ENCODE measurements around the gene ADAM12. TPM values are rescaled to one million over a fixed set of nuclear protein-coding genes. Genes with fewer than 3 reads are reported as not detected.

ADAM12 gene
- total RNA-seq, 1 experiment from 2014 or later = 0.24 TPM

GRCh38 chr10:126117196-126117595 lies 271.1 kb downstream of the ADAM12 start:
- TF ChIP-seq CTCF (conservative IDR thresholded peaks at IDR 0.05) = no peak
- H3K27me3 Mint-ChIP-seq (ENCODE audit: low read depth) = peaks cover 2% of the 10 kb centered on the region; the same call in 1 of the 2 replicates
- no peak overlapping the region for H3K23ac ChIP-seq (ENCODE audit: insufficient read length, low read depth, low read length)
- H2AK5ac ChIP-seq (ENCODE audit: insufficient read length, low read length) = no peak overlapping the region
- H2BK12ac ChIP-seq (ENCODE audit: insufficient read length, low read depth, low read length) = no peak overlapping the region
- no peak overlapping the region for H4K91ac ChIP-seq (ENCODE audit: insufficient read length, low read depth, low read length)
- no peak overlapping the region for H3K4ac ChIP-seq (ENCODE audit: low read depth, low read length)
- H3K9ac ChIP-seq (ENCODE audit: extremely low read depth, insufficient read length, low read length) = no peak overlapping the region
- H4K5ac ChIP-seq (ENCODE audit: insufficient read length, low read depth, low read length) = no peak overlapping the region
- no peak overlapping the region for H2BK120ac ChIP-seq (ENCODE audit: low read depth, low read length, poor library complexity, severe bottlenecking)
- H3K27me3 ChIP-seq (ENCODE audit: insufficient read depth, low read length) = no peaks in the 10 kb centered on the region
- H4K20me1 ChIP-seq (ENCODE audit: control insufficient read depth, insufficient read depth, insufficient read length) = no peaks in the 10 kb centered on the region
- H3K36me3 Mint-ChIP-seq (ENCODE audit: insufficient read depth in 1 of 3, low read depth in 3 of 3) = peaks cover 0 to 2% (median 0%) of the 10 kb centered on the region in 3 experiments; a peak in 3 of 7 replicates
- no peak overlapping the region for H3K14ac ChIP-seq (ENCODE audit: insufficient read depth, low read length)
- H3K4me2 ChIP-seq (ENCODE audit: insufficient read depth, insufficient read length, low read length) = no peak overlapping the region
- no peaks in the 10 kb centered on the region for H3K79me1 ChIP-seq (ENCODE audit: insufficient read depth, low read depth, low read length, poor library complexity, severe bottlenecking)
- no peaks in the 10 kb centered on the region for H3K23me2 ChIP-seq (ENCODE audit: insufficient read length, low read depth, low read length, poor library complexity, severe bottlenecking)
- no peak overlapping the region for H2BK15ac ChIP-seq (ENCODE audit: low read depth, low read length)
- no peak overlapping the region for H2AFZ ChIP-seq (ENCODE audit: low read length)
- H3K56ac ChIP-seq (ENCODE audit: insufficient read length, low read depth, low read length) = no peak overlapping the region
- H3K27ac ChIP-seq (ENCODE audit: insufficient read length, low read depth, low read length) = no peak overlapping the region
- H3K4me3 Mint-ChIP-seq = no peak overlapping the region; a peak in 1 of 5 replicates
- no peak overlapping the region for H2BK5ac ChIP-seq (ENCODE audit: insufficient read length, low read length)
- DNase-seq = no peak
- no peaks in the 10 kb centered on the region for H3K9me3 ChIP-seq (ENCODE audit: control insufficient read depth, low read depth, low read length)
- H3K4me1 Mint-ChIP-seq = peaks cover 26 to 29% of the 10 kb centered on the region in 2 experiments
- H2BK20ac ChIP-seq (ENCODE audit: low read depth, low read length, poor library complexity, severe bottlenecking) = no peak overlapping the region
- WGBS (ENCODE audit: extremely low coverage, insufficient read length, low lambda C conversion rate) = no CpG with 5 or more reads among the region's 3 CpGs
- H3K79me2 ChIP-seq (ENCODE audit: insufficient read depth, low read length) = no peaks in the 10 kb centered on the region
- H3K9me3 Mint-ChIP-seq = peaks cover 4 to 8% of the 10 kb centered on the region in 2 experiments; a peak in 4 of 5 replicates
- H3K27ac Mint-ChIP-seq = peak overlapping the region in 1 of 3 experiments; percentile 56; a peak in 1 of 7 replicates
- H3K4me1 ChIP-seq (ENCODE audit: insufficient read depth, low read length) = peaks cover 6% of the 10 kb centered on the region
- no peak overlapping the region for H3K18ac ChIP-seq (ENCODE audit: insufficient read length, low read depth, low read length)
- no peak overlapping the region for H4K8ac ChIP-seq (replicated peaks; ENCODE audit: insufficient read length, low read depth, low read length)
- H3T11ph ChIP-seq (ENCODE audit: low read length) = no peak overlapping the region

Data from H9 (cell line).